OCI-LY1 (cell line): Measurements from ENCODE around the gene PRSS38.

Source experiments
- EZH2 ChIP-seq: fragments of 200-600 bp; sonication (generic), shearing (Covaris generic); IDR thresholded peaks from 2 replicates; pipeline ENCODE4 v1.8.0; 2017; ENCODE audit warnings: borderline replicate concordance, mixed run types, mild to moderate bottlenecking, antibody characterized with exemption, low read length, moderate library complexity, mixed read lengths
- TF ChIP-seq, protein P1 (sequence below): fragments of 200-600 bp; sonication (generic), shearing (Covaris generic); IDR thresholded peaks from 2 replicates; pipeline ENCODE4 v1.5.1; 2017; ENCODE audit warnings: mild to moderate bottlenecking, antibody characterized with exemption, low read length, moderate library complexity, mixed read lengths

DNA sequence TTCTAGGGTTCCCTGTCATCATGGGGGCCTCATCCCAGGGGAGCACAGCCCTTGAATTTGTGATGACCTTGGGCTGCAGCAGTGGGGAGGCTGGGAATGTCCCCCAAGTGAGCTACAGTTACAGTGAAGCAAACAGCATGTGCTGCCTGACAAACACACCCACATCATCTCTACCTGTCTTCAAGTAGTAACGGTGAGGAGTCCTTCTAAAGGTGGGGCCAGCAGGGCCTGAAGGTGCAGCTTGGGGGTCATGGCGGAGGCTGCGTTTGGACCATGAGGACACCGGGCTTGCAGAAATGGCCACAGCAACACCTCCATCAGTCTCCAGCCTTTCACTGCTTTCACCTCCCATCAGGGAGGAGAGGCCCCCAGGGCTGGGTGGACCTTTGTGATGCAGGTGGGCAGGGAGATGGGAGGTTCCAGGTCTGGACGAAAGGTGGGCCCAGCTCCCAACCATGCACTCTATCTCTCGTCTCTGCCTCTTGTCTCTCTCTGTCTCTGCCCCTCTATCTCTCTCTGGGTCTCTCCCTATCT lies 76.5 kb downstream of the PRSS38 start:
- TF ChIP-seq, protein P1, sequence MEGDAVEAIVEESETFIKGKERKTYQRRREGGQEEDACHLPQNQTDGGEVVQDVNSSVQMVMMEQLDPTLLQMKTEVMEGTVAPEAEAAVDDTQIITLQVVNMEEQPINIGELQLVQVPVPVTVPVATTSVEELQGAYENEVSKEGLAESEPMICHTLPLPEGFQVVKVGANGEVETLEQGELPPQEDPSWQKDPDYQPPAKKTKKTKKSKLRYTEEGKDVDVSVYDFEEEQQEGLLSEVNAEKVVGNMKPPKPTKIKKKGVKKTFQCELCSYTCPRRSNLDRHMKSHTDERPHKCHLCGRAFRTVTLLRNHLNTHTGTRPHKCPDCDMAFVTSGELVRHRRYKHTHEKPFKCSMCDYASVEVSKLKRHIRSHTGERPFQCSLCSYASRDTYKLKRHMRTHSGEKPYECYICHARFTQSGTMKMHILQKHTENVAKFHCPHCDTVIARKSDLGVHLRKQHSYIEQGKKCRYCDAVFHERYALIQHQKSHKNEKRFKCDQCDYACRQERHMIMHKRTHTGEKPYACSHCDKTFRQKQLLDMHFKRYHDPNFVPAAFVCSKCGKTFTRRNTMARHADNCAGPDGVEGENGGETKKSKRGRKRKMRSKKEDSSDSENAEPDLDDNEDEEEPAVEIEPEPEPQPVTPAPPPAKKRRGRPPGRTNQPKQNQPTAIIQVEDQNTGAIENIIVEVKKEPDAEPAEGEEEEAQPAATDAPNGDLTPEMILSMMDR, result no peak
- no peak for TF ChIP-seq EZH2
